Stimulated activated CD4-positive, alpha-beta T cell treated with anti-CD3 and anti-CD28 coated beads, Interleukin-15, amount 100 ng/mL, for 48 hours (primary cell): ENCODE results near the gene ZNF324B.
A peak's percentile ranks its signal among the peaks of the same experiment; 100 is the strongest.
"Not testable (repeated sequence)": the region's sequence is repeated elsewhere in the genome, so short reads cannot be mapped to it uniquely, and the experiment has no call there.

Experiments used
- DNase-seq, 2 donors: peaks; one replicate each; pipeline ENCODE4 v3.0.0-alpha.2; 2020; ENCODE audit warnings: low read depth in 2 of 2

ZNF324B gene

DNA sequence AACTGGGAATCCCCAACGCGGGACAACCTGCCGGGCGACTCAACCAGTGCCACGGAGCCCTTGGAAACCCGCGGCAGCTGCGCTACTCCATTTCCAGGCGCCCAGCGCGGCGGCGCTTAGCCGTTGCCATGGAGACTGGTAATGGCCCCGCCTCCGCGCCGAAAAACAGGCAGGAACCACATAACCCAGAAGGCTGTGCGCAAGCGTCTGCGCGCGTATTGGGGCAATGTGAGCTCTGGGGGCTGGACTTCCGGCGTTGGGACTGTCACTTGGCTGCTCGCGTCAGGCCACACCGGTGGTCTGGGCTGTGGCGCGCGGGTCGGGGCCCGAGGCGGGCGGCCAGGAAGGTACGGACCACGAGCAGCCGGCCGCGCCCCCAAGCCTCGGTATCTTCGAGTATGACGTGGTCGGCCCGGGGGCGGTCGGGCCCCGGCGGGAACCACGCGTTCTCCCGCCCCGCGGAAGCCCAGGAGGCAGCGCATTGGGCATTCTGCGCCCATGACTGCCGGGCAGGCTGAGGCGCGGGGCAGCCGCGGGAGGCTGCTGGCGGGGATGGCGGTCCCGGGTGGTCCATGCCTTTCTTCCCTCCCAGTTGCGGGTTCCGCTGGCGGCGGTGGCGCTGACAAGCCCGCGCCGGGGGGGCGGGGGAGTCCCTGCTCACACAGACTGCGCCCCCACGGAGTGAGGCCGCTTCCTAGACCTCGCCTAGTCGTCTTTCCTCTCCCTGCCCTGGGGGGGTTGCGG, at the start of gene ZNF324B:
Gene ZNF324B (plus strand): TSS at position 265 of the 744 bp plus-strand sequence. CDS start 2,080 bp downstream, outside the sequence.
- peak; percentile 91 to 92 for DNase-seq

DNA sequence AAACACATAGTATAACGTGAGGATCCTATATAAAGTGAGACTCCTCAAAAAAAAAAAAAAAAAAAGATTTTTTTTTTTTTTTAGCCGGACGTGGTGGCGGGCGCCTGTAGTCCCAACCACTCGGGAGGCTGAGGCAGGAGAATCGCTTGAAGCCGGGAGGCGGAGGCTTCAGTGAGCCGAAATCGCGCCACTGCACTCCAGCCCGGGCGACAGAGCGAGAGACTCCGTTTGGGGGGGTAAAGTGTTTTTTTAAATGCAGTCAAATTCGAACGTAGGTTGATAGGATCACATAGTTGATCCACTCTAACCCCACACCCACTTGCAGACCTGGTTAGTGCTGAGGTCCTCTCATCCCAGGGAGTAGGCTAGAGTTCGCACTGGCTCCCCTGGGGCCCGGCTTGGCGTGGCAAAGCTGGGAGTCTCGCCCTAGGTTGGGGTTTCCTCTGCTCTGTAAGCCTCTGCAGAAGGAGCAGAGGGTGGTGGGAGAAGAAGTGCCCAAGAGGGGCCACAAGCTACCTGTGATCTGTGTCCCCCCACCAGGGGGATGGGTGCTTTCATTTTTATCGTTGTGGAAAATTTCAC, 49.5 kb upstream of the ZNF324B start:
- DNase-seq = no peak

GRCh38 chr19:58403920-58404478, 47.4 kb upstream of the ZNF324B start:
- not testable (repeated sequence) for DNase-seq

DNA sequence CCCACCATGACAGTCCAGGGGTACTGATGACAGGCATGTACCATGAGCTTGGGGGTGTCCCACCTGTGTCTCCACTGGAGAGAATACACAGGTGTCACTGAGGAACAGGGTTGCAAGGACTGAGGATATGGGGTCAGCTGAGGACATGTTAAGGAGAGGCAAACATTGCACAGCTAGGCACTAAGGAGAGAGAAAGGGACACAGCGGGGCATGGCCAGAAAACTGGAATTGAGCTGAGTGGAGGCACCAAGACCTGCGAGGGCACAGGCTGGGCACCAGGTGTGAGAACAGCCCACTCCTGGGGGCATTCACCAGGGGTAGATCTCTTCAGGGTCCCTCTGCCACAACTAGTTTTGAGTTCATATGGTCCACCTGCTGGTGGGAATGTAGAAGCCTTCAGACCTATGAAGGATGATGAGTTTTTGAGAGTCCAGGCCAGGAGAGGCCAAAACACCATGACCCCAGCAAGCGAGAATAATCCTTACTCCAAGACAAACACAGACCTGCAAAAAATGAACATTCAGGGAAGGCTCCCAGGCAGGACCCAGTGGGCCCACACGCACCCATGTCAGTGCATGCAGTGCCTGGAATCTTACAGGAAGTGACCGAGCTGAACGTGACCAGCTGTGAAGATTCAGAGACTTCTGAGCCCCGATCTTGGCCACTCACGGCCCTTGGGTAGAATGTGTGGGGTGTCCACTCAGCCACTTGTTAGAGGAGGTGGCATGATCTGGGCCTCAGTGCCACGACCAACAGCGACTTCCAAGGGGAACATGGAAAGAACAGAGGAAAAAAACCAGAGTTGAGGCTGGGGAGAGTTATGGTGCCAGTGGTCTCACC, 44.4 kb upstream of the ZNF324B start:
- no peak for DNase-seq

DNA sequence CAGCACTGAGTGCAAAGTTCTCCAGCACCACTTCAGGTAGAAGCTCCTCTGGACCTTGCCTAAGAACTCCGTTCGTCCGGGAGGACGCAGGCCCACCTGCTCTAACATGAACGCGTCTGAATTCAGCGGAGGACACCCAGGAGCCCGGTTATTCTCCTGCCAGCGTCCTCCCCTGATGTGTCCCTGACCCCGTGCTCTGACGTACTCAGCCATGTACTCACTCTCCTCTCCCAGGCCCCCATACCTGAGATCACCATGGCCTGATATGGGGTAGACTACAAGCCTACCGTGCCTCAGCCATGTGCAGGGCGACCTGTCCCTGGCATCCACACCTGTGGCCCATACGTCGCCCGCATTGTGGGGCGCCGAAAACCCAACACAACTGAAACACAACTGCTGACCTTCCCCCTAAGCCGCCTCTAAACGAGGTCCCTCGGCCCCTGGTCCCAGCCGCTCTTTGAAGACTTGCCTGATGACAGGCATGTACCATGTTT, 43.7 kb upstream of the ZNF324B start:
- DNase-seq = no peak

DNA sequence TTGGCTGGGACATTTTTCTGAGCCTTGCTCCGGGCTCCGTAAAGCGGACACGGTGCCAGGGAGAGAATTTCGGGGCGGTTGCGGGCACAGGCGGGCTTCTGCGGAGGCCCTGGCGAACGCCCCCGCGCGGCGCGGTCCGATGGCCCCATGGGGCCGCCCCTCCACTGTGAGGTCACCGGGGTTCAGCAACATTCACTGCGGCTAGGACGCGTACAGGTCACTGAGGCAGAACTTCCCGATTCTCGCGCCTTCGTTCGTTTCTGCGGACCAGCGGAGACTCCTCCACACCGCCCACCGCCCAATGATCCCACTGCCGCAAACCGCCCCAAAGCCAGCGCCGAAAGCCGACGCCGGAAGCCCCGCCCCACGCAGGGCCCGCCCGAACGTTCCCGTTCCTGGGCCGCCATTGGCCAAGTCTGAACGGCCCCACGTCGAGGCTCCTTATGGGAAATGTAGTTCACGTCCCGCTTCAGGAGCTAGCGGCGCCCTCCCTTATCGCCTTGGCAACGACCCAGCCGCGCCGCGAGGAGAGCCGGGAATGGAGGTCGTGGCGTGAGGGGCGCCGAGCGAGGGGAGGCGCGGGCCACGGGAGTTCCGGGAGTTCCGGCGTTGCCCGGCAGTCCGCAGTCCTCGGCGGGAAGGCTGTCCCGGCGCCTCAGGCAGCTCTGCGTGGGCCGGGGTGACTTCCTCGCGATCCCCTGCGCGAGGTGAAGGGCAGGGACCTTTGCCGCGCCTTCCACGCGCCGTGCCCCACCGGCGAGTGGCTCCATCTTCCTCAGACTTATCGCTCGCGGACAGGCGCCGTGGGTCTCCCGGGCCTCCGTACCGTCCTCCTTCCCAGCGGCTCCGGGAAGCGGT, 43.0 kb upstream of the ZNF324B start, which contains the start of gene ZNF584:
Gene ZNF584 (plus strand): TSS at position 498 of the 858 bp plus-strand sequence. CDS start 499 bp downstream, outside the sequence.
- DNase-seq = peak; percentile 88 to 93

DNA sequence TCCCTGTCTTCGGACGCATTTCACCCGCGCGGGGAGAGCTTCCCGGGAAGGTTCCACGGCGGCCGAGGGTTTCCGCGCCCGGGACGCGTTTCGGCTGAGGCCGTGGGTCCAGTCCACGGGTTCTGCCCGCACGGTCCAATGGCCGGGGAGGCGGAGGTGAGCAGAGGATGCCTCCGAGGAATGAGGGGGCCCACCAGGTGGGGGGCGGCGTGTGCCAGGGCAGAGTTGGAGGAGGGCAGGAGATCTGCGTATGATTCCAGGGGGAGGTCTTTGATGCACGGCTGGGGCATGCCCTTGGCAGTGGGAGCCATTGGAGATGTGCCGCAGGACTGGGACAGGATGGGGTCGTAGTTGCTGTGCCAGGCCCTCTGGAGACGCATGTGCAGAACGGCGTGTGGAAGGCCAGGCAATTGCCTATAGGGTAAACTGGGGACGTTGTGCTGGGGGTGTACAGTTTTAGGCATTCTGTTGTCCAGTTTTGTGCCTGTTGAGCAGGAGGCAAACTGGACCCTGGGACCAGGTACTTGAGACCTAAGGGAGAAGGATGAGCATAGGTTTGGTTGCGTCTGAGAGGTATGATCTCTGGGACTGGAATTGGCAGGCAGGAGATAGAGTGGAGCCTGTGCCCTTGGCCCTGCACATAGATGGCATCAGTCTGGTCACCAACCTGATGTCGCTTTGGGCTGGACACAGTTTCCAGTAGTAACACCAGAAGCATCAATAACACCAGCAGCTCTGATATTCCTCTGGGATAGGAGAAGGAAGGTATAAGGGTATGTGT, 42.2 kb upstream of the ZNF324B start:
- DNase-seq = no peak

- DNase-seq = no peak
Measured at GRCh38 chr19:58416604-58417003, 34.8 kb upstream of the ZNF324B start.

- DNase-seq = no peak
Measured at GRCh38 chr19:58417071-58417470, 34.4 kb upstream of the ZNF324B start.

GRCh38 chr19:58428617-58429016, 22.8 kb upstream of the ZNF324B start:
- DNase-seq = no peak

DNA sequence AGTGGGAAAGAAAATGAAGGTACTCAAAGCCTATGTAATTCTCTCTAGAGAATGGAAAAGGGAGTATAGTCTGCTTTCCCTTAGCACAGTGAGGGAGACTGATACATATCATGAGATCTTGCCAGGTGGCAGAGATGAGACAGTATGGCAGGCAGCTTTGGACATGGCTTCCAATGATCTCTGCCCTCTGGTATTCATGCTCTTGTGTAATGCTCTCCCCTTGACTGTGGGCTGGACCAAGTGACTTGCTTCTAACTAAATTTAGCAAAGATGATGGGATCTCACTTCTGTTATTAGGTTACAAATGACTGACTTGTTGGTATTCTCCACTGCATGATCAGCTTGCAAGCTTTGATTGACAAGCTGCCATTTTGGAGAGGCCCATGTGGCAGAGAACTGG, 21.7 kb upstream of the ZNF324B start:
- no peak for DNase-seq

GRCh38 chr19:58434217-58434616, 17.2 kb upstream of the ZNF324B start:
- DNase-seq = no peak

GRCh38 chr19:58439576-58440554, 11.6 kb upstream of the ZNF324B start, which contains the start of gene ZNF132:
Gene ZNF132, minus strand, starts transcription at chr19:58440153. Its CDS starts 332 bp downstream, at chr19:58439821.
- peak; percentile 90 to 95 for DNase-seq

DNA sequence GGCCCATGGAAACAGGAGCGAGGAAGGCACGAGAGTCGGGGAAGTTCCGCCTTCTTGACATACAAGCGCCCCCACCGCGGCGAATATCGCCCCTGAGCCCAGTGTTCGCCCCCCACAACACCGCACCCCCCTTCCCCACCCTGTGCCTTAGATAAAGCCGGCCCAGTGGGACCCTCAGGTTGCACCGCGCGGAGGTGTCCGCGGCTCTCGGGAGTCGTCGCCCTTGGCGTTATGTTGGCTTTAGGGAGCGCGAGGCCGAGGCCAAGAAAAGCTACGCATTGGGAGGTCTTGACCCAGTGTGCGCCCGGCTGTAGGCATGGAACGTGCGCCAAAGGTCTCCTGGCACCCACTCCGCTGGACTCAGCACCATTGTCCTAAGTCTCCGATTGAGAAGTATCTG, 10.9 kb upstream of the ZNF324B start:
- no peak for DNase-seq

GRCh38 chr19:58442986-58443385, 8.4 kb upstream of the ZNF324B start:
- DNase-seq = not testable (repeated sequence)

- not testable (repeated sequence) for DNase-seq
Measured at GRCh38 chr19:58448860-58449259, 2.6 kb upstream of the ZNF324B start.

GRCh38 chr19:58449980-58450379, 1.4 kb upstream of the ZNF324B start:
- DNase-seq = not testable (repeated sequence)

DNA sequence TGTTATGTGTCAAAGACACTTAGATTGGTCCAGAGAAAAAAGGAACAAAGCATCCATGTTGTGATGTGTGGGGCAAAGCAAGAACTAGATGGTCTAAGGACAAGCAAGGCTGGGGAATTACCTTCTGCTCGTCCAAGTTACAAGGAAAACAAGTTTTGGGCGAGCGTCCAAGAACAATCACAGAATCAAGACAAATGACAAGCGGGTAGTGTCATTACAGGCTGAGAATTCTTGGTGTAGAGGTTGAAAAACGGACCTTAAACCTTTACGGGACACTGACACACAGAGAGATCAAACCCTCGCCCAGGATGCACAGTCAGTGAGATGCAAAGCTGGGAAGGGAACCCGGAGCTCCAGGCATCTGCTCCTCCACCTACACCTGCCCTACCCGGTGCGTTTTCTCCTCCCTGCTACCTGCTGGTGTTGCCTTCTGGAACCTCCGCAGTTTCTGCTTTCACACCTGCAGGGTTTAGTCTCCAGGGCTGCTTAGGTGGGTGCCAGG, 515 bp upstream of the ZNF324B start:
- DNase-seq = no peak

- no peak for DNase-seq
Measured at GRCh38 chr19:58453743-58454142, 2.3 kb downstream of the ZNF324B start.
